Activated CD8-positive, alpha-beta memory T cell treated with anti-CD3 and anti-CD28 coated beads for 36 hours (primary cell): Measurements from ENCODE around the gene AP4S1. TPM values are rescaled to one million over a fixed set of nuclear protein-coding genes. Genes with fewer than 3 reads are reported as not detected.
"Not testable (repeated sequence)": the region's sequence is repeated elsewhere in the genome, so short reads cannot be mapped to it uniquely, and the experiment has no call there.

Experiments
- CTCF ChIA-PET: fragments of 350-600 bp; sonication (Branson Sonifier 250); formaldehyde crosslinking; loops from one replicate; lab custom pipeline; 2021; ENCODE audit warnings: antibody characterized with exemption; lab: Charles Lee
- POLR2A ChIA-PET: fragments of 350-600 bp; sonication (Branson Sonifier 250); formaldehyde crosslinking; loops from one replicate; lab custom pipeline; 2021; ENCODE audit warnings: antibody characterized with exemption; lab: Charles Lee
- total RNA-seq, 2 experiments: library from RNA; stranded (reverse); gene quantifications; one replicate each; pipeline ENCODE4 v1.2.3, GENCODE V29; 2021

The AP4S1 gene
- total RNA-seq, 2 experiments from 2014 or later = 7.8 to 9.7 TPM

- ChIA-PET CTCF (no interaction called here), POLR2A (no interaction called here)
These were observed 24.7 kb upstream of the AP4S1 start for GRCh38 chr14:31000629-31001338.

GRCh38 chr14:31001339-31001658, 24.1 kb upstream of the AP4S1 start:
- POLR2A ChIA-PET = no interaction called here
- CTCF ChIA-PET = no interaction called here

- CTCF ChIA-PET = no interaction called here
These were observed 22.2 kb upstream of the AP4S1 start for GRCh38 chr14:31003284-31003683.

GRCh38 chr14:31004007-31004406, 21.4 kb upstream of the AP4S1 start:
- CTCF ChIA-PET = not testable (repeated sequence)
- POLR2A ChIA-PET = interaction anchor here (0.6 to 0.8 kb wide), 2 partner anchors 15 to 109 kb away, joined by 3 to 7 read pairs; no protein-coding TSS in a partner anchor

More at GRCh38 chr14:31003284-31003683, 22.2 kb upstream of the AP4S1 start:
- POLR2A ChIA-PET = interaction anchor here (0.8 to 1.5 kb wide), 2 partner anchors 15 to 23 kb away, joined by 5 to 7 read pairs; partner anchors contain the start of gene STRN3

GRCh38 chr14:31006703-31007102, 18.7 kb upstream of the AP4S1 start:
- CTCF ChIA-PET = no interaction called here
- POLR2A ChIA-PET = no interaction called here

GRCh38 chr14:31009836-31010574, 15.4 kb upstream of the AP4S1 start:
- ChIA-PET CTCF (no interaction called here), POLR2A (interaction anchor here (0.6 kb wide), 1 partner anchor 189 kb away, joined by 5 read pairs; no protein-coding TSS in a partner anchor)

GRCh38 chr14:31010935-31011334, 14.5 kb upstream of the AP4S1 start:
- ChIA-PET CTCF (no interaction called here), POLR2A (no interaction called here)

- ChIA-PET CTCF (no interaction called here), POLR2A (no interaction called here)
These were observed 11.6 kb upstream of the AP4S1 start for GRCh38 chr14:31013841-31014240.

GRCh38 chr14:31018057-31018645, 7.3 kb upstream of the AP4S1 start:
- ChIA-PET POLR2A (interaction anchor here (0.5 to 0.7 kb wide), 2 partner anchors 15 to 395 kb away, joined by 4 to 7 read pairs; no protein-coding TSS in a partner anchor), CTCF (interaction anchor here (0.5 kb wide), 1 partner anchor 460 kb away, joined by 4 read pairs; no protein-coding TSS in a partner anchor)

GRCh38 chr14:31020834-31021575, 4.4 kb upstream of the AP4S1 start:
- CTCF ChIA-PET = no interaction called here

GRCh38 chr14:31021576-31021949, 3.9 kb upstream of the AP4S1 start:
- POLR2A ChIA-PET = no interaction called here
- CTCF ChIA-PET = no interaction called here

More at GRCh38 chr14:31020834-31021575, 4.4 kb upstream of the AP4S1 start:
- POLR2A ChIA-PET = interaction anchor here (0.7 kb wide), 1 partner anchor 398 kb away, joined by 5 read pairs; no protein-coding TSS in a partner anchor

- ChIA-PET CTCF (no interaction called here), POLR2A (no interaction called here)
These were observed 3.1 kb upstream of the AP4S1 start for GRCh38 chr14:31022386-31022785.

- ChIA-PET CTCF (no interaction called here), POLR2A (no interaction called here)
These were observed 1.4 kb upstream of the AP4S1 start for GRCh38 chr14:31024010-31024480.

GRCh38 chr14:31024577-31025366, 677 bp upstream of the AP4S1 start:
- ChIA-PET CTCF (no interaction called here), POLR2A (interaction anchor here (1.9 kb wide), 1 partner anchor 29 kb away, joined by 7 read pairs; no protein-coding TSS in a partner anchor)

- CTCF ChIA-PET = no interaction called here
- POLR2A ChIA-PET = interaction anchor here (0.7 to 1.9 kb wide), 6 partner anchors 23 to 404 kb away, joined by 3 to 14 read pairs (median 4); partner anchors contain the start of gene HECTD1
These were observed 614 bp downstream of the AP4S1 start, which contains the start of gene STRN3 for GRCh38 chr14:31026077-31026449. Gene STRN3 (minus strand): TSS chr14:31026379. CDS start chr14:31026185, 194 bp downstream.

- CTCF ChIA-PET = interaction anchor here (0.7 kb wide), 1 partner anchor 279 kb away, joined by 3 read pairs; no protein-coding TSS in a partner anchor
- POLR2A ChIA-PET = interaction anchor here (0.7 to 1.9 kb wide), 6 partner anchors 24 to 405 kb away, joined by 3 to 14 read pairs (median 4); partner anchors contain the start of gene HECTD1
These were observed 1.2 kb downstream of the AP4S1 start for GRCh38 chr14:31026450-31027235.

GRCh38 chr14:31027847-31028246, 2.4 kb downstream of the AP4S1 start:
- ChIA-PET POLR2A (no interaction called here), CTCF (no interaction called here)
